ENCODE data around the gene PLAU. TPM values are rescaled to one million over a fixed set of nuclear protein-coding genes. Genes with fewer than 3 reads are reported as not detected.

The PLAU gene
- total and polyA plus RNA-seq, 10 of the 15 experiments (the other 5 are each of a cell fraction or from before 2014, with no cell fraction given), result 2.5 to 20.9 (median 11.5) TPM

- CTCF ChIA-PET, result interaction anchor here (1.1 to 3.0 kb wide), 3 partner anchors 11 to 72 kb away, joined by 3 to 10 read pairs (median 4); no protein-coding TSS in a partner anchor
- no peak overlapping the region for H2AFZ ChIP-seq (ENCODE audit: control insufficient read depth, low read depth, low read length)
- no peak overlapping the region for H3K4me2 ChIP-seq (ENCODE audit: control insufficient read depth, insufficient read depth)
- peaks cover 0 to 2% of the 10 kb centered on the region in 2 experiments; a peak in 3 of 4 replicates for H3K36me3 ChIP-seq (ENCODE audit: control insufficient read depth in 2 of 2, insufficient read depth in 2 of 2, low read length in 1 of 2)
- intact Hi-C loops (cut with micrococcal nuclease; ENCODE audit: unreplicated experiment) (no loop called here), in situ Hi-C loops (cut with MboI) (no loop called here)
- DNase-seq (ENCODE audit: low read depth, low spot score) (no peak), ATAC-seq (no peak), FAIRE-seq (no peak)
- H3K27ac ChIP-seq (ENCODE audit: control insufficient read depth, insufficient read depth), result no peak overlapping the region
- BruUV-seq (replicated peaks), result no TSS peak
- no peaks in the 10 kb centered on the region for H3K9me3 ChIP-seq (replicated peaks; ENCODE audit: control insufficient read depth, insufficient read depth, low read length)
- H3K27me3 ChIP-seq (replicated peaks in 1 of 2; ENCODE audit: control insufficient read depth in 2 of 2, insufficient read depth in 2 of 2, low read length in 1 of 2), result no peaks in the 10 kb centered on the region
- RAD21 ChIA-PET (ENCODE audit: unreplicated experiment), result interaction anchor here (1.2 to 12.8 kb wide), 2 partner anchors 9 to 85 kb away, joined by 3 to 149 read pairs; partner anchors contain the start of gene CAMK2G
- no peak overlapping the region for H3K9ac ChIP-seq (ENCODE audit: control insufficient read depth, insufficient read depth, low read length)
- H3K4me3 ChIP-seq, result no peak overlapping the region
- H4K20me1 ChIP-seq (ENCODE audit: control insufficient read depth, insufficient read depth), result no peaks in the 10 kb centered on the region
- WGBS (ENCODE audit: insufficient coverage, insufficient replicate concordance, low lambda C conversion rate, missing lambda C conversion rate), result 90% methylated on average over 11 of the region's 11 CpGs
- no peak for TF ChIP-seq BMI1 (IDR thresholded peaks at IDR 0.05; ENCODE audit: borderline replicate concordance)
- TF ChIP-seq SMAD1 (IDR thresholded peaks at IDR 0.05; ENCODE audit: low read depth, partially characterized antibody), result no peak
- no peak for TF ChIP-seq ZNF592 (IDR thresholded peaks at IDR 0.05)
- no peak for TF ChIP-seq SMC3 (IDR thresholded peaks at IDR 0.05; ENCODE audit: borderline replicate concordance, low read length)
- SMC1A ChIA-PET (ENCODE audit: uncharacterized antibody, unreplicated experiment), result interaction anchor here (0.9 to 7.6 kb wide), 2 partner anchors 11 to 18 kb away, joined by 3 to 58 read pairs; no protein-coding TSS in a partner anchor
- H3K79me2 ChIP-seq (ENCODE audit: control insufficient read depth, insufficient read depth, low read length), result peaks cover 5% of the 10 kb centered on the region
- POLR2A ChIA-PET, result interaction anchor here (1.3 kb wide), 1 partner anchor 58 kb away, joined by 3 read pairs; no protein-coding TSS in a partner anchor
- H3K4me1 ChIP-seq (ENCODE audit: control insufficient read depth, insufficient read depth, low read length), result peaks cover 26% of the 10 kb centered on the region
Measured at GRCh38 chr10:73867871-73868631, 42.9 kb upstream of the PLAU start.

Data from GM12878 (cell line).